ENCODE measurements around the gene CAGE1.

CAGE1 gene

DNA sequence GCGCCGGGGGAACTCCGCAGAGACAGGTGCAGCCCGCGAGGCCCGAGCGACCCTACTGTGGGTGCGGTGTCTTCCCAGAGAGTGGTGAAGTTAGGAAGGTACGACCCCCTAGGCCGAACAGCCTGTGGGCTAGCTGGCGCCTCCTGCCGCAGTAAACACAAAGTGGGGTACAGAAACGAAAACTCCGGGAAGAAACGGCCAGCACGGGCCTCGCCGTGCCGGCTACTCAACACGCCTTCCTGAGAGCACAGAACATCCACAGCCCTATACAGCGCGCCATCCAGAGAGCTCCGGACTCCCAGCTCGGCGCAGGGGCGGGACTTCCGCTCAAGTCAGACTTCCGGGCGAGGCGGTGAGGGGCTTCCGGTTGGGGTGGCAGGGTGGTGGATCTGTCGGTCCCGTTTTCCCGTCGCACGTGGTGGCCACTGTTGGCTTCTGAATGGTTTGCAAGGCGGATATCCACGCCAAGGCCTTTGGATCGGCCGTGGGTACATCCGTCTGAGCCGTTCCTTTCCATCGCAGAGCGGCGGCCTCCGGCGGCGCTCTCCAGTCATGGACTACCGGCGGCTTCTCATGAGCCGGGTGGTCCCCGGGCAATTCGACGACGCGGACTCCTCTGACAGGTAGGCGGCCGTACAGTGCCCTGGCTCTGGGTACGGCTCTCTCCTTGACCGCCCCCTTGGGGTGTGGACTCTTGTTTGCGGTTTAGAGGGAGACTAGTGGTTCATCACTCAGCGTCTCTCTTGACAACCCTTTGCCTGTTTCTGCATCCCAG lies at the start of gene CAGE1, which contains the start of gene RIOK1:
Gene CAGE1 (minus strand): TSS at position 292 of the 775 bp plus-strand sequence. CDS start 2,569 bp downstream, outside the sequence.
Gene RIOK1 (plus strand): TSS at position 358 of the 775 bp plus-strand sequence. CDS start 195 bp downstream, at position 553.
- DNase-seq: peak; percentile 100

DNA sequence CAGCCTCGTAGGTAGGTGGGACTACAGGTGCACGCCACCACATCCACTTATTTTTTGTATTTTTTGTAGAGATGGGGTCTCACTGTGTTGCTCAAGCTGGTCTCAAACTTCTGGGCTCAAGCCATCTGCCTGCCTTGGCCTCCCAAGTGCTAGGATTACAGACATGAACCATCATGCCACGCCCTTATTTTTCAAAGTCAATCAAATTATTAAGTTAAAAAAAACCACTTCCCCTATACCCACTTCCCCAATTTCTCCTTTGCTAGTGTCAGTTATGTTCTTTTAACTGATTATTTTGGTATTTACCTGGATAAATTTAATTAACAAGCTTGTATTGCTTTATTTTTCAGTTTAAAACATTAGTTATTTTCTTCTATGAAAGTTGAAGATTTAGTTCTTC lies 49.7 kb upstream of the CAGE1 start:
- DNase-seq: peak; percentile 53

DNA sequence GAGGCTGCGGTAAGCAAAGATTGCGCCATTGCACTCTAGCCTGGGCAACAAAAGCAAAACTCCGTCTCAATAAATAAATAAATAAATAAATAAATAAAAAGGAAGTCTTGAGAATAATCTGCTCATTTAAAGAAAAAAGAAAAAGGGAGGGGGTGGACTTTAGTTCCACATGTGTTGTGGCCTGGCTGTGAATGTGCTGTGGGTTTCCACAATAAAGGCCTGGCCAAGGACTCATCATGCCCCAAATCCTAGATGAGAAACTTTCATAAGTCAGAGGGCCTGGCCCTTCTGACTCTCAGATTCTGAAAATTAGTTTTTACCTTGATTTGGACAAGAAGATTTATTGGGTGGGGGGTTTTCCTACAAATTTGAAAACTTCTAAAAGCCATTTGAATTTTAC lies 48.5 kb upstream of the CAGE1 start:
- DNase-seq: no peak

DNA sequence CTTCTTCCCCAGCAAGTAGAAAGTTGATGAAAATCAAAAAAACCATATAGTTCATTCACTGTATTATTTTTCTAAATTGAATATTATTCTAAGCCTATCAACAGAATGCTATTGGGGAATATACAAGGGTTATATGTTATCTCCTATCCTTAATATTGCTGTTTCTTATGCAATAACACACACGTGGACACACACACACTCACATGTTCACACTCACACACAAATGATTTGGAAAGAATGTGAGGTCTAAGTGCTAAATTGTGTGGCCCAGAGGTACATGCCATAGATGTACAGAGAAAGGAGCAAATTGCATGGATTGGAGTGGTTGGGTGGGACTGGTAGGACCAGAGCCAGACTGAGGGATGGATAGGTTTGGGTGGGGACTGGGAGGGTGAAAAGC lies 45.1 kb upstream of the CAGE1 start:
- DNase-seq: no peak

DNA sequence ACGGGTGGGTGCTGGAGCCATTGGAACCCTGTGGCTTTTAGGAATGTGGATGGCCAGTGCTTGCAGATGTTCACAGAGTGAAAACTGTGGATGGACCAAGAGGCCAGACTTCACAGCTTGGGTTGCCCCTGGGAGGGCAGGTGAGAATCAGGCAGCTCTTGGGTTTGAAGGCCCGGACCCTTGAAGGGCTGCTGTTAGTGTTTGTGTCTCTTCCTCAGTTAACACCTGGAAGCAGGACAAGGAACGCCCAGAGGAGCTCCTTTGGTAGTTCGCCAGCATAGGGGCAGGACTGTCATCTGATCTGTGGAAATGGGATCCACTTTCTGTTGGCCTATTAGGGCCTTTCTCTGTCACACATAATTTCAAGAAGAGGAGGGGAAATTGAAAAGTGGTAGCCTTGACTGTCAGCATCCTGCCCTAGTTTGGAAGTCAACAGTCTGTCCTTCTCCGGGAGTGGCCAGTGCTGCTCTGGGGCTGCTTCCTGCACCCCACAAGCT lies 43.6 kb upstream of the CAGE1 start:
- DNase-seq: no peak

DNA sequence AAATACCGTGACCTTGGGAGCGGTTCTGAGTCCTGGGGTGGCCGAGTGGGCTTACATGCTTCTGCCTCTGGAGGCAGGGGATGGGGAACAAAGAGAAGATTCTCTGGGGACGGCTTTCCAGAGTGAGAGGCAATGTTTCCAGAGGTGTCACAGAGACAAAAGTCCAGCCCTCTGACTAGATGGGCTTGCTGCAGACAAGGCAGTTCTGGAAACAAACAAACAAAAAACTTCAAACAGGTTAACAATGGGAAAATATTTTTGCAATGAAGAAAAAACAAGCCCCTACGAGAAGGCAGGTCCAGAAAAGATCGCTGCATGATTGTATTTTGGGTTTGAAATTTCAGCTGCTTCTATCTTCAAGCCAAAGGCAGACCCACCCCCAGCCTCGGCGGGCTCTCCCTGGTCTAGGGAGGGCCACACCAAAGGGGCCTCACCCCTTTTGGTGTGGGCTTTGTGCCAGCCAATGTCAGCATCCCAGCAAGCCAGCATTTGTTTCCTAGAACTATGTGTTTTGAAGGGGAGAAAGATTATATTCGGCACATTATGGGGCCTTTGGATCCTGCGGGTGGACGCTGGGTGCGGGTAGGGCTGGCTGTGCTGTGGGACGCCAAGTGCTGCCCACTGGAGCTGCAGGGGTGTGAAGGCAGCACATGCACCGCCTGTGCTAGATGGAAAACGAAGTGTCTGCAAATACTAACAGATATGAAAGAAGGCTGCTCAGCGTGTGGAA lies 43.0 kb upstream of the CAGE1 start:
- peak; percentile 45 for DNase-seq

DNA sequence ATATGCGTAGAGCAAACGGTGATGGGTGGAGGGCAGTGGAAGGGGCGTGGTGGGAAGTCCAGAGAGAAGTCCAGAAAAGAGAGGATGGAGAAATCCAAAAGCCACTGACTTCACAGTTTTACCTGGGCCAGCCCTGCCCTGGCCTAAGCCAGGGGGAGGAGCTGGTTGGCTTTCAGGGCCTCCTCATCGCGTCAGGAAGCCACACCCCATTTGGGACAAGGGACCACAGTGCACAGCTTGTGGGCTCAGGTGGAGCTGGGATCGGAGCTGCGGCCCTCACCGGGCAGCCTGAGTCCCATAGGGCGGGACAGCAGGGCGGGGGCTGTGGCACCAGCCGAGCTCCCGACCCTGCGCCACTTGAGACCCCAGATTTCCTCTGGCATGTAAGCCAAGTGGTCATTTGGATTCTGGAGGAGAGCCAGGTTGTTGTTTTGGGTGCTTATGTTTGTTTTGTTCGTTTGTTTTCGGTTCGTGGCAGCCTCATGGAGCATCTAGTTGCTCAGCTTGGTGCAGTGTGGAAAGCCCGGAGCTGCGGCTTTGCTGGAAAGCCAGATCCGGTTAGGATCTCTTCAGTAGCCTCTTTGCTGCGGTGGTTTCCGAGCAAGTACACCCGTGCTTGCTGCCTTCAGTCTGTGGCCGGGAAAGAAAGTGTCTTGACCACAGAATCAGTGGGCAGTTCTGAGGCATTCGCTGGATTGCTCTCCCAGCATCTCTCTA lies 42.3 kb upstream of the CAGE1 start:
- DNase-seq: no peak

DNA sequence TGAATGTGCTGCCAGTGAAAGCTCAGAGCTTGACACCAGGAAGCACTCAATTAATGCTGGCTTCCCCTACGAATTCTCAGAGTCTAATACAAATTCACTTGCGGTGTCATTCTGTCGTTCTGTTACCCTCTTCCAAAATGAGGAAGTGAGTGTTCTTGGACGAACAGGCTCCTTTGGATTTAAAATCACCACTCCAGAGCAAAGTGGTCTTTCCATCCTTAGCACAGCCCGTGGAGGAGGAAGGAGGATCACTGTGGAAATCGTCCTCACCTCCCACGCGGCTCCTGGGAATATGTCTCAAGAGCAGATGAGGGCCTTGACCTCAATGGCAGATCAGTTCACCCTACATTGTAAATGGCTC lies 41.8 kb upstream of the CAGE1 start:
- DNase-seq: peak; percentile 57

DNA sequence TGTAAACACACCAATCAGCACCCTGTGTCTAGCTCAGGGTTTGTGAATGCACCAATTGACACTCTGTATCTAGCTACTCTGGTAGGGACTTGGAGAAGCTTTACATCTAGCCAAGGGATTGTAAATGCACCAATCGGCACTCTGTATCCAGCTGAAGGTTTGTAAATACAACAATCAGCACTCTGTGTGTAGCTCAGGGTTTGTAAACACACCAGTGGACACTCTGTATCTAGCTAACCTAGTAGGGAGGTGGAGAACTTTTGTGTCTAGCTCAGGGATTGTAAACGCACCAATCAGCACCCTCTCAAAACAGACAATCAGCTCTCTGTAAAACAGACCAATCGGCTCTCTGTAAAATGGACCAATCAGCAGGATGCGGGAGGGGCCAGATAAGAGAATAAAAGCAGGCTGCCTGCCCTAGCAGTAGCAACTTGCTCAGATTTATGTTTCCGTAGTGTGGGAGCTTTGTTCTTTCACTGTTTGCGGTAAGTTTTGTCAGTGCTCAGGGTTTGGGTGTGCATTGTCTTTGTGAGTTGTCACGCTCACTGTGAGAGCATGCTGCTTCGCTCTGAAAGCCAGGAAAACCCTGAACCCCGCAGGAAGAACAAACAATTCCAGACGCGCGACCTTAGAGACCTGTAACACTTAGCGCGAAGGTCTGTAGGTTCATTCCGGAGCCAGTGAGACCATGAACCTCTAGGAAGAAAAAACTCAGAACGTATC lies 37.1 kb upstream of the CAGE1 start:
- DNase-seq: no peak

DNA sequence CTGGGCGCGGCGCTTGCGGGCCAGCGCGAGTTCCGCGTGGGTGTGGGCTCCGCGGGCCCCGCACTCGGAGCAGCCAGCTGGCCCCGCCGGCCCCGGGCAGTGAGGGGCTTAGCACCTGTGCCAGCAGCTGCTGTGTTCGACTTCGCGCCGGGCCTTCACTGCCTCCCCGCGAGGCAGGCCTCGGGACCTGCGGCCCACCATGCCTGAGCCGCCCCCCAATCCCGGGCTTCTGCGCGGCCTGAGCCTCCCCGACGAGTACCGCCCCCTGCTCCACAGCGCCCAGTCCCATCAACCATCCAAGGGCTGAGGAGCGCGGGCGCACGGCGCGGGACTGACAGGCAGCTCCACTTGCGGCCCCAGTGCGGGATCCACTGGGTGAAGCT lies 36.3 kb upstream of the CAGE1 start:
- no peak for DNase-seq

DNA sequence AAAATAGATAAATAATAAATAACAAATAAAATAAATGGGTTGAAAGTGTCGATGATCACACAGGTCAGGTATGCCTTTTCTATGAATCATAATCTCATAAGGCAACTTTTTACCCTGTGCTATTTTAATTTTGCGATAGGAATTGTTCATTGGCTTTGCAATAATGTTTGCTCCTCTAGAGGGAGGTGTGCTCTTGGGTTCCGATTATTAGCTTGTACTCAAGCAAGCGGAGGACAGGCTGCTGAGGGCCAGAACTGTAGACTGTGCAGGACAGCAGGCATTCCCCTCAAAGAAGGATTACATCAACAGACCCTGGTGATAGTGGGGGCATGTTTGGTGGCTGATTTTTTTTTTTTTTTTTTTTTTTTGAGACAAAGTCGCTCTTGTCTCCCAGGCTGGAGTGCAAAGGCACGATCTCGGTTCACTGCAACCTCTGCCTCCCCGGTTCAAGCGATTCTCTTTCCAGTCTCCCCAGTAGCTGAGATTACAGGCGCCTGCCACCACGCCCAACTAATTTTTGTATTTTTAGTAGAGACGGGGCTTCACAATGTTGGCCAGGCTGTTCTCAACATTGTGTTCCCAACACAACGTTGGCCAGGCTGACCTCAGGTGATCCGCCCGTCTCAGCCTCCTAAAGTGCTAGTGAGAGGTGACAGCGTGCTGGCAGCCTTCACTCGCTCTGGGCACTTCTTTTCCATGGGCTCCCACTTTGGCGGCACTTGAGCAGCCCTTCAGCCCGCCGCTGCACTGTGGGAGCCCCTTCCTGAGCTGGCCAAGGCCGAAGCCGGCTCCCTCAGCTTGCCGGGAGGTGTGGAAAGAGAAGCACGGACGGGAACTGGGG lies 35.6 kb upstream of the CAGE1 start:
- DNase-seq: peak; percentile 73

DNA sequence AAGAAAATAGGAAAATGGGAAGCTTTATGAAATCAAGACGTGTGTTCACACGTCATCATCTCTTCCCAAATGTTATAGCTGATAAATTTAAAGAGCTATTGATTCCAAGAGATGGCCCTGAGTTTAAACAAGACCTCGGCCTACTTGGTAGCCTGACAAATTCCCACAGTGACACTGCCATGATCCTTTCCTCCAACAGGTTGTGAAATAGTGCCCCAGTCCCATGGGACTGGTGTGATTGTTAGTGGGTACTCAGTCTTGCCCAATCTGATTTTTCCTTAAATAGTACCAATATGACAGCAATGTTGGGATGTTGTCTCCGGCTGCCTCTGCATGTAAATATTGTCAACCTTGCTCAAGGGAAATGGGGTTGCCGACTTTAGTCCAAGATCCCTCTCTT lies 34.5 kb upstream of the CAGE1 start:
- DNase-seq: no peak

DNA sequence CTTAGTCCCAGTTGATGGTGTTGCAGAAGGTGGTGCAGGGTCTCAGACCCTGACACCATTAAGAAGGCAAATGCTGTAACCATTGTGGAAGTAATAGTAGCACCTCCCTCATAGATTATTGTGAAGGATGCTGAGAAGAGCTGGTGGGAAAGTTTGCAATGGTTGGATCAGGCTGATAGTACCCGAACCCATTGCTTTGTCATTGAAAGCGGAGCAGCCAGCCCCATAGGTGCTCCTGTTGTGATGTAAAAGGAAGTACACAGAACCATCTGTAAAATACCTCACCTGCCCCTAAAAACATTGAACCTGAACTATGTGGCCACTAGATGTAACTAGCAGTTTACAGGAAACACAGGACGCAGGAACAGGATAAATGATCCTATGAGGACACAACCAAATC lies 31.5 kb upstream of the CAGE1 start:
- no peak for DNase-seq

DNA sequence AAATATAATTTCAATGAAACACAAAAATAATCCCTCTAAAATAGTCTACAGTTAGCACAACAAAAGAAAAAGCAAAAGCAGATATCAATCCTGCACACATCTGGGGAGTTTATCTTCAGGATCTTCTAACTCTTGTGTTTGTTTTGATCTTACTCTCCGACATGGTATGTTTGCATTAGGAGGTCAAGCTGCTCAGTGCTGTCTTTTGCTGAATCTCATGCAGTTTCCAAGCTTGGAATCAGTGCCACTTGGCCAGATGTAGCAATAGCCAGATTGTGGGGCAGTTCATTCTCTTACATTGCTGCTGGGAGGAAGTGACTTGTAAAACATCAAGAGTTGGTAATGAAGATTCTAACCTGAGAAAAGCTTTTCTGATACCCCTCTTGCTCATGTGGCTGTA lies 29.5 kb upstream of the CAGE1 start:
- no peak for DNase-seq

DNA sequence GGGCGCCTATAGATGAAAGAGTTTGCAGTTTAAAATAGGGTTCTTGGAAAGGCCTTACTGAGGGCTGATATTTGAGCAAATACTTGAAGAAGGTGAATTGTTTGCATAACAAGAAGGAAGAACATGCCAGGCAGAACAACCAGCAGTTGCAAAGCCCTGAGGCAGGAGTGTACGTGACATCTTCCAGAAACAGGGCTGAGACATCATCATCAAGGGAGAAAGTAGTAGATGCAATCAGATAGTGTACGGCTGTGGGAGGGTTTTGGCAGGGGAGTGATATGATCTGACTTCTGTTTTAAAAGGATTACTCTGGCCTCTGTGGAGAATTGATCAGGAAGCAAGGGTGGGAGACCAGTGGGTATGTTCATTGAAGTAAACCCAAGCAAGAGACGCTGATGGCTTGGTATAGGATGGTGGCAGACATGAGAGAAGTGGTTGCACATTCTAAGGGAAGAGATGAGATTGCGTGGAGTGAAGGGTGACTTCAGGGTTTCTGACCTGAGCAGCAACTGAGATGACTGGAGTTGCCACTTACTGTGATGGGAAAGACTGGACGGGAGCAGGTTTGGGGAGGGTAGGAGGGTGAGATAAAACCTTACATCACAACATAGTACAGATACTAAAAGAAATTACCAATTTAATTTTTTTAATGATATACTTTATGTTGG lies 28.8 kb upstream of the CAGE1 start:
- no peak for DNase-seq

DNA sequence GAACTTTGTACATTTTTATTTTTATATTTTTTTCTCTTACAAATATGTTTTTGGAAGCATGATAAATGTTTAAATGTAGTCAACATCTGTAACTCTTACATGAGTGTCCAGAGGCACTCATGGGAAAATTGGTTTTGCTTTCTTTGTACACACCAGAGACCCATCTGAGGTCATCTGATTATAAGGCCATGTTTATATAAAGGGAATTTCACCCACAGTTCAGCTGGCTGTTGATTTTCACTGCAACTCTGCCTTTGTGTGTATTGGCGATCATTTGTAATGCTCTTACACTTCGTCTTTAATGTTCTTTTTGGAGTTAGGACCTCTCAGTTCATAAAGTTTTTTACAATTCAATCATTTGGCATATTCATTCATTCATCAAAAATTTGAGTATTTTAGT lies 28.1 kb upstream of the CAGE1 start:
- no peak for DNase-seq

DNA sequence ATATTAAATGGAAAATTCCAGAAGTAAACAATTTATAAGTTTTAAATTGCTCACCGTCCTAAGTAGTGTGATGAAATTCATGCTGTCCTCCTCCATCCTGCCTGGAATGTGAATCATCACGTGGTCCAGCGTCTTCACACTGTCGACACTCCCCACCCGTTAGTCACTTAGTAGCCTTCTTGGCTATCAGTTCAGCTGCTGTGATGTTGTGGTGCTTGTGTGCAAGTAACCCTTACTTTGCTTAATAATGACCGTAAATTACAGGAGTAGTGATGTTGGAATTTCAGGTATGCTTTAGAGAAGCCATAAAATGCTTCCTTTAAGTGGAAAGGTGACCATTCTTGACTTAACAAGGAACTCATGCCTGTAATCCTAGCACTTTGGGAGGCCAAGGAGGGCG lies 25.3 kb upstream of the CAGE1 start:
- DNase-seq: no peak

DNA sequence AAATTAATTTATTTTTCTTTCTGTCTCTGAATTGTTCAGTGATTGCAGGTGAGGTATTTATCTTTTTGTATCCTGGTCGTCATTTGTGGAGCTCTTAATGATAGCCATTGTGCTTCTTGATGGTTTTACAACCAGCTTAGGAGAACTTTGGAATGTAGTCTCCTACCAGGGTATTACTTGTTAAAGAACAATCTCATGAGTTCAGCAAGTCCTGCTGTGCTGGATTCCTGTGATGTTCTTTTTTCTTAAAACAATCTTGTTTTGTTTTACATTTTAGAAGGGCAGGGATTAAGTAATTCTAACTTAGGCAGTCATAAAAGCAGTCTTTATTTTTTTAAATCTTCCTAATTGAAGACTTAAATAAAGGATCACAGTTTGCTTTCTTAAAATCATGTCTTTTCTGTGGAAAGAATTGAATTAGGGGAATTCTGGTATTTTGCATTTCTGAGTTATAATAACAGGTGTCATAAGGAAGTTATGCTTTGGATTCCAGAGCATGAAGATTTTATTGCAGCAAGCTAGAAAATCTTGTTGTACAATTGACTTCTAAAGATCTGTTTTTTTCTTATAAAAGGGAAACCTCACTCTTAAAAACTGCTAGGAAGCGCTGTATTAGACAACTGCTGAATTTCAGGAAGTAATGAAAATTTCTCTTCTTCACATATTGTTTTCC lies 23.7 kb upstream of the CAGE1 start:
- DNase-seq: no peak

DNA sequence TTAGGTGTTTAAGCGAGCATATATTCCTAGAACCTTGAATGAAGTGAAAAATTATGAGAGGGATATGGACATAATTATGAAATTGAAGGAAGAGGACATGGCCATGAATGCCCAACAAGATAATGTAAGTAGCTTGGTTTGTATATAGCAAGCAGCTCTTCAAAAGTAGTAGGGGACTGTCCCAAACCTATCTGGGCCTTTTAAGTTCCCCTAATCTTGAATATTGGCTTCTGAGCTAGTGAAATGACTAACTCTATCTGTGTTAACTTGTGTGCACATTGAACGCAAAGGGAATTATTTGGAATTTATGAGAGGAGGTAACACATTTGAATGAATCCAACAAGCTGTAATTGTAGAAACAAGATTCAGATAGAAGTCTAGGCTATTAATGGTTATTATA lies 21.8 kb upstream of the CAGE1 start:
- no peak for DNase-seq

DNA sequence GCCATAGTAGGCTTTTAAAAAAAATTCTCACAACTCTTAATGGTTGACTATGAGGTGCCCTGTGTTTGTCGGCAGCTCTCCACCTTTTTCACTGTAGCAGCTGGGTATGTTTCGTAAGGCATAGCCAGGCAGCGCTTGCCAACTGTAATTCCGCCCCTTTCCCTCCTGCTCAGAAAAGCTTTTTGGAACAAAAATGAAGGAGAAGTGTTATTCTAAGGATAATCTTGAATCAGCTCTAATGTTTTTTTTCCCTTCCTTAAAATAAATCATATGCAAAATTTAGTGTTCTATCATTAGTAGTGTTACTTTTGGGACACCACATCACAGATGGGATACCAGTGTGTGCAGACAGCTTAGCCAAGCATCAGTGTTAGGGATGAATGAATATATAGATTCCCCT lies 21.3 kb upstream of the CAGE1 start:
- DNase-seq: no peak

DNA sequence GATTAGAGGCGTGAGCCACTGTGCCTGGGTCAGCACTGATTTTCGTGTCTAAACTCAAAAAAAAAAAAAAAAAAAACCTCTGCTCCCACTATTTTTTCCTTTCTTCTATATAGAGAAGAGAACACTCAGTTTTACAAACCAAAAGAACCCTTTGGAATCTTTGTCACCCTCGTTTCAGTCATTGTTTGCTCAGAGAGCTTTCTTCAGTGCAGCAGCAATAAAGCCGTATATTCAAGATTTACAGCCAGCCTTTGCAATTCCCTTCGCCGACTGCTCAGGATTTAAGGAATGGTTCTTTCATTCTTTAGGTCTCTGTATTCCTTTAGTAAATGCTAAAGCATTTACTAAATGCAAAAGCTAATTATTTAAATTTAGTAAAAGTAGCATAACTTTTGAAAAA lies 20.2 kb upstream of the CAGE1 start:
- DNase-seq: no peak
